IMR-90 (cell line): Measurements from ENCODE around the gene FKRP. TPM values are rescaled to one million over a fixed set of nuclear protein-coding genes. Genes with fewer than 3 reads are reported as not detected.

Experiments
- ATAC-seq: fragments of 200-7000 bp; cut with Tn5 transposase; 2 replicates; pipeline ENCODE4 v1.9.1; 2020; ENCODE audit warnings: low read depth, mild to moderate bottlenecking, moderate library complexity
- BruUV-seq: library from RNA; stranded (reverse); fragments of 400-500 nt; replicated peaks from 2 replicates; lab custom pipeline; 2021; lab: Mats Ljungman, UMichigan
- CTCF ChIA-PET: fragments of 300-600 bp; formaldehyde crosslinking; extraction: SDS; loops from one replicate; lab custom pipeline; 2021; ENCODE audit warnings: antibody characterized with exemption; lab: Yijun Ruan, JAX
- POLR2A ChIA-PET: fragments of 300-600 bp; sonication (Branson Sonifier 250); formaldehyde crosslinking; loops from one replicate; lab custom pipeline; 2022; ENCODE audit warnings: antibody characterized with exemption; ENCODE audit not compliant: unreplicated experiment; lab: Charles Lee
- DNase-seq: peaks from one replicate; pipeline ENCODE4 v3.0.0; 2013
- H2AFZ ChIP-seq: replicated peaks from 2 replicates; pipeline ENCODE3; 2013; ENCODE audit warnings: low read length, mild to moderate bottlenecking; ENCODE audit not compliant: poor library complexity
- H2AK5ac ChIP-seq: 2 replicates; pipeline ENCODE4 v1.6.1; 2013; ENCODE audit warnings: low read depth, low read length, inconsistent platforms
- H2AK9ac ChIP-seq: replicated peaks from 2 replicates; pipeline ENCODE3; 2013; ENCODE audit warnings: mild to moderate bottlenecking, low read depth, low read length, moderate library complexity; ENCODE audit not compliant: poor library complexity
- H2BK120ac ChIP-seq: 2 replicates; pipeline ENCODE4 v1.6.1; 2013; ENCODE audit warnings: low read depth, low read length, inconsistent platforms
- H2BK15ac ChIP-seq: 3 replicates; pipeline ENCODE4 v1.6.1; 2013; ENCODE audit warnings: low read depth, low read length, inconsistent platforms
- H2BK20ac ChIP-seq: 2 replicates; pipeline ENCODE4 v1.6.1; 2013; ENCODE audit warnings: low read depth, mild to moderate bottlenecking, inconsistent platforms, low read length, moderate library complexity
- H2BK5ac ChIP-seq: 2 replicates; pipeline ENCODE4 v1.6.1; 2013; ENCODE audit warnings: mild to moderate bottlenecking, low read depth, low read length, inconsistent platforms; ENCODE audit not compliant: poor library complexity, severe bottlenecking
- H3K14ac ChIP-seq: replicated peaks from 2 replicates; pipeline ENCODE4 v1.6.1; 2013; ENCODE audit warnings: low read depth, low read length, inconsistent platforms
- H3K18ac ChIP-seq: 2 replicates; pipeline ENCODE4 v1.6.1; 2013; ENCODE audit warnings: low read depth, low read length, control low read depth
- H3K23ac ChIP-seq: 2 replicates; pipeline ENCODE4 v1.6.1; 2013; ENCODE audit warnings: low read depth, low read length, inconsistent platforms
- H3K27ac ChIP-seq: 2 replicates; pipeline ENCODE4 v1.5.1; 2013; ENCODE audit warnings: mild to moderate bottlenecking, control low read depth, low read length; ENCODE audit not compliant: insufficient read depth
- H3K27me3 ChIP-seq: 2 replicates; pipeline ENCODE4 v1.6.1; 2013; ENCODE audit warnings: low read length; ENCODE audit not compliant: control insufficient read depth, insufficient read depth
- H3K36me3 ChIP-seq: 2 replicates; pipeline ENCODE4 v1.6.1; 2013; ENCODE audit warnings: low read length, mixed read lengths; ENCODE audit not compliant: control insufficient read depth, insufficient read depth
- H3K4ac ChIP-seq: 2 replicates; pipeline ENCODE4 v1.6.1; 2013; ENCODE audit warnings: low read depth, low read length, inconsistent platforms
- H3K4me1 ChIP-seq: 2 replicates; pipeline ENCODE4 v1.6.1; 2013; ENCODE audit warnings: low read length, mixed read lengths; ENCODE audit not compliant: control insufficient read depth, insufficient read depth
- H3K4me2 ChIP-seq: 2 replicates; pipeline ENCODE4 v1.6.1; 2013; ENCODE audit warnings: low read depth, mild to moderate bottlenecking, control low read depth, low read length, moderate library complexity
- H3K4me3 ChIP-seq: 2 replicates; pipeline ENCODE4 v1.5.1; 2013; ENCODE audit warnings: low read depth, mild to moderate bottlenecking, control low read depth, low read length, moderate library complexity; ENCODE audit not compliant: insufficient read depth
- H3K56ac ChIP-seq: 2 replicates; pipeline ENCODE4 v1.6.1; 2013; ENCODE audit warnings: low read length, inconsistent platforms; ENCODE audit not compliant: insufficient read depth; ENCODE audit errors: extremely low read depth
- H3K79me1 ChIP-seq, 2 experiments: 2 replicates each; pipeline ENCODE4 v1.6.1; 2013; ENCODE audit warnings: low read length in 2 of 2, inconsistent platforms in 1 of 2, low read depth in 1 of 2
- H3K9ac ChIP-seq: 2 replicates; pipeline ENCODE4 v1.6.1; 2013; ENCODE audit warnings: low read depth, low read length, control low read depth
- H3K9me1 ChIP-seq: 2 replicates; pipeline ENCODE4 v1.6.1; 2013; ENCODE audit warnings: low read length, inconsistent platforms; ENCODE audit not compliant: insufficient read depth
- H3K9me3 ChIP-seq: 2 replicates; pipeline ENCODE4 v1.6.1; 2013; ENCODE audit warnings: low read length; ENCODE audit not compliant: control insufficient read depth, insufficient read depth
- H4K20me1 ChIP-seq: 2 replicates; pipeline ENCODE4 v1.6.1; 2013; ENCODE audit warnings: low read length, inconsistent platforms; ENCODE audit not compliant: insufficient read depth
- H4K5ac ChIP-seq: 2 replicates; pipeline ENCODE4 v1.6.1; 2013; ENCODE audit warnings: mild to moderate bottlenecking, low read depth, low read length, control low read depth
- H4K8ac ChIP-seq, 2 experiments: 2 replicates each; pipeline ENCODE4 v1.6.1; 2013; ENCODE audit warnings: low read depth in 2 of 2, low read length in 2 of 2, control low read depth in 1 of 2, inconsistent platforms in 1 of 2
- H4K91ac ChIP-seq: 2 replicates; pipeline ENCODE4 v1.6.1; 2013; ENCODE audit warnings: low read depth, low read length, inconsistent platforms; ENCODE audit not compliant: insufficient read depth
- WGBS, 2 experiments: methylation state at CpG; one replicate each; pipeline versions ENCODE4 v1.1.5 to v1.1.7; 2013; ENCODE audit warnings: missing lambda C conversion rate in 2 of 2; ENCODE audit not compliant: insufficient read length in 1 of 2; ENCODE audit errors: extremely low coverage in 2 of 2; 5-methylcytosine and 5-hydroxymethylcytosine counted together
- dilution Hi-C: fragments of 300-500 bp; cut with HindIII; formaldehyde crosslinking; loops from one replicate; pipeline ENCODE4 v1.14.3; 2018; ENCODE audit warnings: low sequenced_read_pairs; ENCODE audit not compliant: unreplicated experiment
- in situ Hi-C: fragments of 300-500 bp; cut with MboI; formaldehyde crosslinking; loops from 3 replicates; pipeline ENCODE4 v1.14.3; 2019; ENCODE audit warnings: low sequenced_read_pairs, inconsistent platforms, mixed read lengths
- intact Hi-C: fragments of 100-400 bp; cut with micrococcal nuclease; formaldehyde crosslinking; loops from 2 replicates; pipeline ENCODE4 v1.10.0; 2022
- polyA plus RNA-seq, 3 experiments: library from polyadenylated mRNA; depleted of rRNA; stranded (reverse); fragments of >200 nt; gene quantifications; 2 replicates each; pipeline ENCODE4 v1.2.3, GENCODE V29; 2012; ENCODE audit warnings: low replicate concordance in 1 of 3
- total RNA-seq: library from RNA; depleted of rRNA; stranded (reverse); fragments of >200 nt; gene quantifications from 2 replicates; pipeline ENCODE4 v1.2.3, GENCODE V29; 2012
- TF ChIP-seq, protein P1 (sequence below): conservative IDR thresholded peaks from 2 replicates; pipeline ENCODE4 v1.5.1; 2012; ENCODE audit warnings: mild to moderate bottlenecking, low read depth, low read length, improper control_type of control experiment

FKRP gene
- total and polyA plus RNA-seq, 2 of the 4 experiments (the other 2 are of a cell fraction) = 6.1 to 25.3 TPM

DNA sequence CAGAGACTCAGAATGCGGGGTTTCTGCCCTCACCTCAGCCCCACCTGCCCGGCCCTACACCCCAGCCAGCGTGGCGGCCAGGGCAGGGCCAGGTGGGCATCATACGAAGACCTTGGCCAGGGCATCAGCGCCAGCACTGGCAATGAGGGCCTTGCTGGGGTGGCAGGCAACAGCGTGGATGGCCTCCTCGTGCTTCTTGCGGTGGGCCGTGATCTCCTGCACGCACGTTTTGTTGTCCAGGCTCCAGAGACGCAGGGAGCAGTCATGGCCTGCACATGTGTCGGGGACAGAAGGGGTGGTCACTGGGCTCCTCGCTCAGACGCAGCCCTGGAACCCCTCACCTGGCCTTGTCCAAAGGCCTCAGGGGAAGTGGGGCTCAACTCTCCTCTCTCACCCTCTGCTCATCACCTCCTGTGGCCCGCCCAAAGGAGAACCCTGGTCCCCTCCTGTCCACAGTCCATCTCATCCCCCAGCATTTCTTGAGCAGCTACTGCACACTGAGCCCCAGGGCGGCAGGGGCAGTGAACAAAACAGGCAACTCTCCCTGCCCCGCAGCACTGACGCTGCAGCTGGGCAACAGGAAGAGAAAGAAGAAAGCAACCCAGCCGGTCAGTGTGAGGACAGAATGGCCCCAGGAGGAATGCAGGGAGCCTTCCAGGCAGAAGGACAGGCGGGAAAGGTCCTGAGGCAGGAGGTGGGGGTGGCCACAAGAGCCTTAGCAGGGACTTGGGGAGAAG, 25.2 kb upstream of the FKRP start:
- no peaks in the 10 kb centered on the region for H3K27me3 ChIP-seq
- no peak overlapping the region for H2BK15ac ChIP-seq
- peaks cover 12 to 39% of the 10 kb centered on the region in 2 experiments for H3K79me1 ChIP-seq
- WGBS, 2 experiments = 93% methylated on average over 14 of the region's 22 CpGs; no CpG with 5 or more reads in 1 of the 2 experiments
- no peaks in the 10 kb centered on the region for H3K9me1 ChIP-seq
- no peak overlapping the region for H3K4me2 ChIP-seq
- H3K23ac ChIP-seq = no peak overlapping the region
- H3K56ac ChIP-seq = no peak overlapping the region
- no peak overlapping the region for H2BK120ac ChIP-seq
- no peak overlapping the region for H4K91ac ChIP-seq
- H4K5ac ChIP-seq = no peak overlapping the region
- no peak overlapping the region for H4K8ac ChIP-seq
- dilution Hi-C loops = no loop called here
- in situ Hi-C loops = no loop called here
- no peak overlapping the region for H3K4me3 ChIP-seq
- peaks cover 3% of the 10 kb centered on the region; the same call in 1 of the 2 replicates for H4K20me1 ChIP-seq
- no peak overlapping the region for H3K18ac ChIP-seq
- H2AK5ac ChIP-seq = no peak overlapping the region
- CTCF ChIA-PET = no interaction called here
- ATAC-seq (no peak), DNase-seq (no peak)
- H2AFZ ChIP-seq = no peak overlapping the region
- POLR2A ChIA-PET = no interaction called here
- H3K27ac ChIP-seq = no peak overlapping the region
- no peak overlapping the region for H3K14ac ChIP-seq
- no peaks in the 10 kb centered on the region for H3K9me3 ChIP-seq
- H3K36me3 ChIP-seq = peaks cover 55% of the 10 kb centered on the region
- no peak overlapping the region for H2BK5ac ChIP-seq
- no peak overlapping the region for H3K4ac ChIP-seq
- H2BK20ac ChIP-seq = no peak overlapping the region
- TF ChIP-seq, protein P1, sequence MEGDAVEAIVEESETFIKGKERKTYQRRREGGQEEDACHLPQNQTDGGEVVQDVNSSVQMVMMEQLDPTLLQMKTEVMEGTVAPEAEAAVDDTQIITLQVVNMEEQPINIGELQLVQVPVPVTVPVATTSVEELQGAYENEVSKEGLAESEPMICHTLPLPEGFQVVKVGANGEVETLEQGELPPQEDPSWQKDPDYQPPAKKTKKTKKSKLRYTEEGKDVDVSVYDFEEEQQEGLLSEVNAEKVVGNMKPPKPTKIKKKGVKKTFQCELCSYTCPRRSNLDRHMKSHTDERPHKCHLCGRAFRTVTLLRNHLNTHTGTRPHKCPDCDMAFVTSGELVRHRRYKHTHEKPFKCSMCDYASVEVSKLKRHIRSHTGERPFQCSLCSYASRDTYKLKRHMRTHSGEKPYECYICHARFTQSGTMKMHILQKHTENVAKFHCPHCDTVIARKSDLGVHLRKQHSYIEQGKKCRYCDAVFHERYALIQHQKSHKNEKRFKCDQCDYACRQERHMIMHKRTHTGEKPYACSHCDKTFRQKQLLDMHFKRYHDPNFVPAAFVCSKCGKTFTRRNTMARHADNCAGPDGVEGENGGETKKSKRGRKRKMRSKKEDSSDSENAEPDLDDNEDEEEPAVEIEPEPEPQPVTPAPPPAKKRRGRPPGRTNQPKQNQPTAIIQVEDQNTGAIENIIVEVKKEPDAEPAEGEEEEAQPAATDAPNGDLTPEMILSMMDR = no peak
- intact Hi-C loops = no loop called here
- no peak overlapping the region for H2AK9ac ChIP-seq
- BruUV-seq = no TSS peak
- no peak overlapping the region for H3K9ac ChIP-seq
- peaks cover 3% of the 10 kb centered on the region; the same call in 1 of the 2 replicates for H3K4me1 ChIP-seq
